Measurements from ENCODE around the gene NHSL1.

DNA sequence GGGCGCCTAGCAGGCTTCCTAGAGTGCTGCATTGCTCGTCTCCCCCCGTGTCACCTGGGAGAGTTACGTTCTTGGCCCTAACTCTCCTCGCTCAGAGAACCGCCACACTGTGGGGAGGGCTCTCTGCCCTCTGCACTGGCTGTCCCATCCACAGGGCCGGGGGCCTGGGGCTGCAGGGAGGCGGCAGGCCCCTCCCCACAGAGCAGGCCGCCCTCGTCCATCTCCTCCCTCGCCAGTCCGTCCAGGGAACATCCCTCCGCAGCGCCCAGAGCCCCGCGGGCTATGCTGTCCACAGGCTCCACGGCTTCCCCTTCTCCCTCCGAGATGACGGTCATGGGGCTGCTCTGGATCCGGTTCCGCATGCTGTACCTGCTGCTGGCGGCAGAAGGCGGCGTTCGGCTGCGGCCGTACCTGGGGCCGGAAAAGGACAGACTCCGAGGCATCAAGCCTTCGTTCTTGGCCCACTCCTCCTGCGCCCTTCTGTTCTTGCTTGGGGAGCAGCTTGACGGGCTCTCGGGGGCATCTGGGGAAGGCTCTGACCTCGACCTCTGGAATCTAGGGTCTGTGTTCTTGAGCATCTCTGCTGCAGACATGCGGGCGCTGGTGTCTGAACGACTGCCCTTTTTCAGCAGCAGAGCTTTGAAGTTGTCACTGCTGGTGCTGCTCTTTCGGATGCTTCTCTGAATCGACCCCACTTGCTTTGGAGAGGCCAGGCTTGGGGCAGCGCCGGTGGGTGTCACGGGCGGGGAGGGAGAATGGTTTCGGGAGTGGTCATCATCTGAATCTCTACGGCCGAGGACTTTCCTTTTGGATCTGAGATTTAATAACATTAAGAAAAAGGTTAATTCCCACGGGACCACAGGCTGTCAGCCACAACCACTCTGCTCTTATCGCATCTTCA, 75.0 kb downstream of the NHSL1 start:
- TF ChIP-seq, protein P1, sequence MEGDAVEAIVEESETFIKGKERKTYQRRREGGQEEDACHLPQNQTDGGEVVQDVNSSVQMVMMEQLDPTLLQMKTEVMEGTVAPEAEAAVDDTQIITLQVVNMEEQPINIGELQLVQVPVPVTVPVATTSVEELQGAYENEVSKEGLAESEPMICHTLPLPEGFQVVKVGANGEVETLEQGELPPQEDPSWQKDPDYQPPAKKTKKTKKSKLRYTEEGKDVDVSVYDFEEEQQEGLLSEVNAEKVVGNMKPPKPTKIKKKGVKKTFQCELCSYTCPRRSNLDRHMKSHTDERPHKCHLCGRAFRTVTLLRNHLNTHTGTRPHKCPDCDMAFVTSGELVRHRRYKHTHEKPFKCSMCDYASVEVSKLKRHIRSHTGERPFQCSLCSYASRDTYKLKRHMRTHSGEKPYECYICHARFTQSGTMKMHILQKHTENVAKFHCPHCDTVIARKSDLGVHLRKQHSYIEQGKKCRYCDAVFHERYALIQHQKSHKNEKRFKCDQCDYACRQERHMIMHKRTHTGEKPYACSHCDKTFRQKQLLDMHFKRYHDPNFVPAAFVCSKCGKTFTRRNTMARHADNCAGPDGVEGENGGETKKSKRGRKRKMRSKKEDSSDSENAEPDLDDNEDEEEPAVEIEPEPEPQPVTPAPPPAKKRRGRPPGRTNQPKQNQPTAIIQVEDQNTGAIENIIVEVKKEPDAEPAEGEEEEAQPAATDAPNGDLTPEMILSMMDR (IDR thresholded peaks at IDR 0.05) = no peak
- no peak for TF ChIP-seq POLR2A (IDR thresholded peaks at IDR 0.05)

Data from breast epithelium (tissue), 3 donors.